GM23338 (cell line): ENCODE results near the gene SCN3B. TPM values are rescaled to one million over a fixed set of nuclear protein-coding genes. Genes with fewer than 3 reads are reported as not detected.

Experiments
- ATAC-seq: fragments of 200-7000 bp; cut with Tn5 transposase; 3 replicates; pipeline ENCODE4 v1.9.1; 2020
- DNase-seq: peaks from one replicate; pipeline ENCODE4 v3.0.0-alpha.2; 2015; ENCODE audit warnings: low spot score
- H2AFZ ChIP-seq: fragments of 200-600 bp; sonication (generic); 2 replicates; pipeline ENCODE4 v1.8.0; 2016; ENCODE audit warnings: antibody characterized with exemption, mild to moderate bottlenecking, moderate library complexity
- H3F3A ChIP-seq: fragments of 200-600 bp; sonication (generic); replicated peaks from 2 replicates; pipeline ENCODE4 v1.8.0; 2017; ENCODE audit warnings: antibody characterized with exemption, mixed run types, low read depth
- H3K27ac ChIP-seq: fragments of 200-600 bp; sonication (generic); 2 replicates; pipeline ENCODE4 v1.6.1; 2016; ENCODE audit warnings: low read depth
- H3K27me3 ChIP-seq: fragments of 200-600 bp; sonication (generic); 2 replicates; pipeline ENCODE4 v1.8.0; 2016; ENCODE audit warnings: mild to moderate bottlenecking, mixed run types, moderate library complexity; ENCODE audit not compliant: insufficient read depth
- H3K36me3 ChIP-seq: fragments of 200-600 bp; sonication (generic); 2 replicates; pipeline ENCODE4 v1.8.0; 2016; ENCODE audit warnings: mild to moderate bottlenecking; ENCODE audit not compliant: insufficient read depth
- H3K4me1 ChIP-seq: fragments of 200-600 bp; sonication (generic); 2 replicates; pipeline ENCODE4 v1.8.0; 2016; ENCODE audit warnings: mild to moderate bottlenecking, moderate library complexity; ENCODE audit not compliant: insufficient read depth
- H3K4me2 ChIP-seq: fragments of 200-600 bp; sonication (generic); 2 replicates; pipeline ENCODE4 v1.7.1; 2017; ENCODE audit warnings: mixed run types
- H3K4me3 ChIP-seq: fragments of 200-600 bp; sonication (generic); 2 replicates; pipeline ENCODE4 v1.6.1; 2016; ENCODE audit warnings: mixed run types
- H3K79me2 ChIP-seq: fragments of 200-600 bp; sonication (generic); replicated peaks from 2 replicates; pipeline ENCODE4 v1.8.0; 2017; ENCODE audit warnings: mild to moderate bottlenecking; ENCODE audit not compliant: insufficient read depth
- H3K9me2 ChIP-seq: fragments of 200-600 bp; sonication (generic); 2 replicates; pipeline ENCODE4 v1.8.0; 2017; ENCODE audit not compliant: insufficient read depth
- H4K20me1 ChIP-seq: fragments of 200-600 bp; sonication (generic); replicated peaks from 2 replicates; pipeline ENCODE4 v1.8.0; 2017; ENCODE audit warnings: mild to moderate bottlenecking; ENCODE audit not compliant: insufficient read depth
- H3K27ac Mint-ChIP-seq: 2 replicates; pipeline ENCODE4 v1.8.0; 2020; ENCODE audit warnings: inconsistent platforms, mild to moderate bottlenecking, moderate library complexity, mixed read lengths
- H3K27me3 Mint-ChIP-seq: 3 replicates; pipeline ENCODE4 v1.8.0; 2022; ENCODE audit warnings: low read depth, mild to moderate bottlenecking, moderate library complexity, mixed read lengths, inconsistent platforms; ENCODE audit not compliant: insufficient read depth, poor library complexity
- H3K36me3 Mint-ChIP-seq: 3 replicates; pipeline ENCODE4 v1.8.0; 2021; ENCODE audit warnings: low read depth, mild to moderate bottlenecking, inconsistent platforms, moderate library complexity, mixed read lengths
- H3K4me1 Mint-ChIP-seq: 3 replicates; pipeline ENCODE4 v1.8.0; 2020; ENCODE audit warnings: mild to moderate bottlenecking, inconsistent platforms, mixed read lengths
- H3K4me3 Mint-ChIP-seq: 3 replicates; pipeline ENCODE4 v1.8.0; 2021; ENCODE audit warnings: moderate library complexity, mild to moderate bottlenecking, inconsistent platforms, mixed read lengths
- H3K9me3 Mint-ChIP-seq: 3 replicates; pipeline ENCODE4 v1.8.0; 2020; ENCODE audit warnings: moderate library complexity, mild to moderate bottlenecking, inconsistent platforms, mixed read lengths
- CREB1 ChIP-seq: fragments of 250-450 bp; sonication (Bioruptor Pico); IDR thresholded peaks from 2 replicates; pipeline ENCODE4 v1.5.0; 2020; ENCODE audit warnings: low read depth, mild to moderate bottlenecking, moderate library complexity
- CTCF ChIP-seq, 2 experiments: fragments of 200-600 bp in 1 of 2; sonication (generic) in 1 of 2; conservative IDR thresholded peaks; 2 replicates each; pipeline versions ENCODE4 v1.5.1 to v1.6.1; 2016 to 2017; ENCODE audit warnings: antibody characterized with exemption in 2 of 2, low read depth in 2 of 2, mild to moderate bottlenecking in 2 of 2, moderate library complexity in 1 of 2
- EZH2 ChIP-seq: fragments of 200-600 bp; sonication (generic); IDR thresholded peaks from one replicate; pipeline ENCODE4 v1.8.0; 2017; ENCODE audit warnings: antibody characterized with exemption, mild to moderate bottlenecking, low read depth; ENCODE audit not compliant: unreplicated experiment
- JUNB ChIP-seq: IDR thresholded peaks from one replicate; pipeline ENCODE4 v1.6.1; 2016; ENCODE audit warnings: antibody characterized with exemption; ENCODE audit not compliant: unreplicated experiment
- NANOG ChIP-seq: IDR thresholded peaks from 2 replicates; pipeline ENCODE4 v1.6.1; 2016; ENCODE audit warnings: antibody characterized with exemption, borderline replicate concordance
- POLR2AphosphoS5 ChIP-seq: IDR thresholded peaks from 2 replicates; pipeline ENCODE4 v1.6.1; 2016; ENCODE audit warnings: antibody characterized with exemption, low read depth
- ZNF114 ChIP-seq: fragments of 250-450 bp; sonication (Bioruptor Pico); IDR thresholded peaks from 2 replicates; pipeline ENCODE4 v1.5.0; 2020; ENCODE audit warnings: mild to moderate bottlenecking, moderate library complexity
- long read RNA-seq: library from polyadenylated mRNA; unstranded; transcript quantifications from one replicate; pipeline ENCODE4 v2.0.0, GENCODE V29; 2020; ENCODE audit not compliant: unreplicated experiment
- polyA plus RNA-seq: library from polyadenylated mRNA; unstranded; fragments of >200 nt; fragmentation: Nextera tagmentation; extraction: Ambion mirVana; gene quantifications from 2 replicates; pipeline ENCODE4 v1.2.1, GENCODE V29; 2016
- total RNA-seq: library from RNA; depleted of rRNA; stranded (reverse); fragments of >200 nt; shearing (Covaris generic); gene quantifications from 2 replicates; pipeline ENCODE4 v1.2.3, GENCODE V29; 2014; rRNA removed
- TF ChIP-seq, protein P1 (sequence below): fragments of 250-450 bp; sonication (Bioruptor Pico); IDR thresholded peaks from 2 replicates; pipeline ENCODE4 v1.5.0; 2020; ENCODE audit warnings: mild to moderate bottlenecking, moderate library complexity
- TF ChIP-seq, protein P2 (sequence below): IDR thresholded peaks from 2 replicates; pipeline ENCODE4 v1.6.1; 2016; ENCODE audit warnings: antibody characterized with exemption

The SCN3B gene, protein sequence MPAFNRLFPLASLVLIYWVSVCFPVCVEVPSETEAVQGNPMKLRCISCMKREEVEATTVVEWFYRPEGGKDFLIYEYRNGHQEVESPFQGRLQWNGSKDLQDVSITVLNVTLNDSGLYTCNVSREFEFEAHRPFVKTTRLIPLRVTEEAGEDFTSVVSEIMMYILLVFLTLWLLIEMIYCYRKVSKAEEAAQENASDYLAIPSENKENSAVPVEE
- 1.7 and 2.2 TPM in 2 replicates for total RNA-seq
- 0.56 and 0.74 TPM in 2 replicates for polyA plus RNA-seq
- long read RNA-seq = 0 reads

GRCh38 chr11:123654566-123655081 lies at the start of gene SCN3B:
Gene SCN3B, minus strand, starts transcription at chr11:123654624. Its CDS starts 823 bp downstream, at chr11:123653801.
- Mint-ChIP-seq H3K4me3 (peak within 1 kb of the TSS; percentile 75), H3K4me1 (peaks cover 13% of the 10 kb centered on the region), H3K36me3 (no peaks in the 10 kb centered on the region), H3K27me3 (peaks cover 31% of the 10 kb centered on the region), H3K9me3 (no peaks in the 10 kb centered on the region), H3K27ac (no peak within 1 kb of the TSS)
- Histone ChIP-seq H3K4me1 (peaks cover 12% of the 10 kb centered on the region; the same call in 1 of the 2 replicates), H3K9me2 (no peaks in the 10 kb centered on the region), H3F3A (no peaks in the 10 kb centered on the region), H3K27ac (no peak within 1 kb of the TSS), H3K79me2 (no peaks in the 10 kb centered on the region), H2AFZ (peak within 1 kb of the TSS; percentile 99), H3K4me3 (peak within 1 kb of the TSS; percentile 97), H3K36me3 (no peaks in the 10 kb centered on the region), H4K20me1 (peaks cover 4% of the 10 kb centered on the region), H3K4me2 (peak within 1 kb of the TSS; percentile 98), H3K27me3 (peaks cover 38% of the 10 kb centered on the region)
- peak; percentile 88 for ATAC-seq
- TF ChIP-seq CTCF (conservative IDR thresholded peaks at IDR 0.05; ENCODE audit: low read depth in 2 of 2) = no peak
- TF ChIP-seq POLR2AphosphoS5 = peak; percentile 61
- no peak for TF ChIP-seq EZH2
- no peak for TF ChIP-seq ZNF114
- peak; percentile 48 for TF ChIP-seq CREB1
- no peak for TF ChIP-seq JUNB
- peak; percentile 90 for DNase-seq

GRCh38 chr11:123702696-123703095 lies 48.3 kb upstream of the SCN3B start:
- H3K36me3 Mint-ChIP-seq = no peaks in the 10 kb centered on the region
- H3K27ac Mint-ChIP-seq = no peak overlapping the region
- no peak overlapping the region for H3K4me3 Mint-ChIP-seq
- H3K4me1 Mint-ChIP-seq = no peaks in the 10 kb centered on the region; the same call in 2 of the 3 replicates
- no peak for DNase-seq
- no peaks in the 10 kb centered on the region for H3K9me2 ChIP-seq
- ATAC-seq = no peak
- no peak overlapping the region for H3K4me2 ChIP-seq
- peaks cover 5% of the 10 kb centered on the region for H3K27me3 Mint-ChIP-seq
- no peaks in the 10 kb centered on the region for H3F3A ChIP-seq
- H3K36me3 ChIP-seq = no peaks in the 10 kb centered on the region
- H3K27me3 ChIP-seq = no peaks in the 10 kb centered on the region
- no peaks in the 10 kb centered on the region for H3K9me3 Mint-ChIP-seq
- H3K4me3 ChIP-seq = no peak overlapping the region
- no peaks in the 10 kb centered on the region for H3K79me2 ChIP-seq
- H3K27ac ChIP-seq = no peak overlapping the region
- H3K4me1 ChIP-seq = no peaks in the 10 kb centered on the region
- no peaks in the 10 kb centered on the region for H4K20me1 ChIP-seq
- peak overlapping the region; percentile 63; the same call in 1 of the 2 replicates for H2AFZ ChIP-seq
- TF ChIP-seq CREB1 (no peak), NANOG (no peak), CTCF (conservative IDR thresholded peaks at IDR 0.05; ENCODE audit: low read depth in 2 of 2) (no peak), EZH2 (no peak)
- TF ChIP-seq, protein P1, sequence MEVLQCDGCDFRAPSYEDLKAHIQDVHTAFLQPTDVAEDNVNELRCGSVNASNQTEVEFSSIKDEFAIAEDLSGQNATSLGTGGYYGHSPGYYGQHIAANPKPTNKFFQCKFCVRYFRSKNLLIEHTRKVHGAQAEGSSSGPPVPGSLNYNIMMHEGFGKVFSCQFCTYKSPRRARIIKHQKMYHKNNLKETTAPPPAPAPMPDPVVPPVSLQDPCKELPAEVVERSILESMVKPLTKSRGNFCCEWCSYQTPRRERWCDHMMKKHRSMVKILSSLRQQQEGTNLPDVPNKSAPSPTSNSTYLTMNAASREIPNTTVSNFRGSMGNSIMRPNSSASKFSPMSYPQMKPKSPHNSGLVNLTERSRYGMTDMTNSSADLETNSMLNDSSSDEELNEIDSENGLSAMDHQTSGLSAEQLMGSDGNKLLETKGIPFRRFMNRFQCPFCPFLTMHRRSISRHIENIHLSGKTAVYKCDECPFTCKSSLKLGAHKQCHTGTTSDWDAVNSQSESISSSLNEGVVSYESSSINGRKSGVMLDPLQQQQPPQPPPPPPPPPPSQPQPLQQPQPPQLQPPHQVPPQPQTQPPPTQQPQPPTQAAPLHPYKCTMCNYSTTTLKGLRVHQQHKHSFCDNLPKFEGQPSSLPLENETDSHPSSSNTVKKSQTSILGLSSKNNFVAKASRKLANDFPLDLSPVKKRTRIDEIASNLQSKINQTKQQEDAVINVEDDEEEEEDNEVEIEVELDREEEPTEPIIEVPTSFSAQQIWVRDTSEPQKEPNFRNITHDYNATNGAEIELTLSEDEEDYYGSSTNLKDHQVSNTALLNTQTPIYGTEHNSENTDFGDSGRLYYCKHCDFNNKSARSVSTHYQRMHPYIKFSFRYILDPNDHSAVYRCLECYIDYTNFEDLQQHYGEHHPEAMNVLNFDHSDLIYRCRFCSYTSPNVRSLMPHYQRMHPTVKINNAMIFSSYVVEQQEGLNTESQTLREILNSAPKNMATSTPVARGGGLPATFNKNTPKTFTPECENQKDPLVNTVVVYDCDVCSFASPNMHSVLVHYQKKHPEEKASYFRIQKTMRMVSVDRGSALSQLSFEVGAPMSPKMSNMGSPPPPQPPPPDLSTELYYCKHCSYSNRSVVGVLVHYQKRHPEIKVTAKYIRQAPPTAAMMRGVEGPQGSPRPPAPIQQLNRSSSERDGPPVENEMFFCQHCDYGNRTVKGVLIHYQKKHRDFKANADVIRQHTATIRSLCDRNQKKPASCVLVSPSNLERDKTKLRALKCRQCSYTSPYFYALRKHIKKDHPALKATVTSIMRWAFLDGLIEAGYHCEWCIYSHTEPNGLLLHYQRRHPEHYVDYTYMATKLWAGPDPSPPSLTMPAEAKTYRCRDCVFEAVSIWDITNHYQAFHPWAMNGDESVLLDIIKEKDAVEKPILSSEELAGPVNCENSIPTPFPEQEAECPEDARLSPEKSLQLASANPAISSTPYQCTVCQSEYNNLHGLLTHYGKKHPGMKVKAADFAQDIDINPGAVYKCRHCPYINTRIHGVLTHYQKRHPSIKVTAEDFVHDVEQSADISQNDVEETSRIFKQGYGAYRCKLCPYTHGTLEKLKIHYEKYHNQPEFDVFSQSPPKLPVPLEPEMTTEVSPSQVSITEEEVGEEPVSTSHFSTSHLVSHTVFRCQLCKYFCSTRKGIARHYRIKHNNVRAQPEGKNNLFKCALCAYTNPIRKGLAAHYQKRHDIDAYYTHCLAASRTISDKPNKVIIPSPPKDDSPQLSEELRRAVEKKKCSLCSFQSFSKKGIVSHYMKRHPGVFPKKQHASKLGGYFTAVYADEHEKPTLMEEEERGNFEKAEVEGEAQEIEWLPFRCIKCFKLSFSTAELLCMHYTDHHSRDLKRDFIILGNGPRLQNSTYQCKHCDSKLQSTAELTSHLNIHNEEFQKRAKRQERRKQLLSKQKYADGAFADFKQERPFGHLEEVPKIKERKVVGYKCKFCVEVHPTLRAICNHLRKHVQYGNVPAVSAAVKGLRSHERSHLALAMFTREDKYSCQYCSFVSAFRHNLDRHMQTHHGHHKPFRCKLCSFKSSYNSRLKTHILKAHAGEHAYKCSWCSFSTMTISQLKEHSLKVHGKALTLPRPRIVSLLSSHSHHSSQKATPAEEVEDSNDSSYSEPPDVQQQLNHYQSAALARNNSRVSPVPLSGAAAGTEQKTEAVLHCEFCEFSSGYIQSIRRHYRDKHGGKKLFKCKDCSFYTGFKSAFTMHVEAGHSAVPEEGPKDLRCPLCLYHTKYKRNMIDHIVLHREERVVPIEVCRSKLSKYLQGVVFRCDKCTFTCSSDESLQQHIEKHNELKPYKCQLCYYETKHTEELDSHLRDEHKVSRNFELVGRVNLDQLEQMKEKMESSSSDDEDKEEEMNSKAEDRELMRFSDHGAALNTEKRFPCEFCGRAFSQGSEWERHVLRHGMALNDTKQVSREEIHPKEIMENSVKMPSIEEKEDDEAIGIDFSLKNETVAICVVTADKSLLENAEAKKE = no peak
- TF ChIP-seq, protein P2, sequence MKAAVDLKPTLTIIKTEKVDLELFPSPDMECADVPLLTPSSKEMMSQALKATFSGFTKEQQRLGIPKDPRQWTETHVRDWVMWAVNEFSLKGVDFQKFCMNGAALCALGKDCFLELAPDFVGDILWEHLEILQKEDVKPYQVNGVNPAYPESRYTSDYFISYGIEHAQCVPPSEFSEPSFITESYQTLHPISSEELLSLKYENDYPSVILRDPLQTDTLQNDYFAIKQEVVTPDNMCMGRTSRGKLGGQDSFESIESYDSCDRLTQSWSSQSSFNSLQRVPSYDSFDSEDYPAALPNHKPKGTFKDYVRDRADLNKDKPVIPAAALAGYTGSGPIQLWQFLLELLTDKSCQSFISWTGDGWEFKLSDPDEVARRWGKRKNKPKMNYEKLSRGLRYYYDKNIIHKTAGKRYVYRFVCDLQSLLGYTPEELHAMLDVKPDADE = no peak
